ENCODE data around the gene COL6A6. TPM values are rescaled to one million over a fixed set of nuclear protein-coding genes. Genes with fewer than 3 reads are reported as not detected.
"Not testable (repeated sequence)": the region's sequence is repeated elsewhere in the genome, so short reads cannot be mapped to it uniquely, and the experiment has no call there.

Gene COL6A6
- total RNA-seq, 1 donor from 2014 or later = 1.7 TPM

DNA sequence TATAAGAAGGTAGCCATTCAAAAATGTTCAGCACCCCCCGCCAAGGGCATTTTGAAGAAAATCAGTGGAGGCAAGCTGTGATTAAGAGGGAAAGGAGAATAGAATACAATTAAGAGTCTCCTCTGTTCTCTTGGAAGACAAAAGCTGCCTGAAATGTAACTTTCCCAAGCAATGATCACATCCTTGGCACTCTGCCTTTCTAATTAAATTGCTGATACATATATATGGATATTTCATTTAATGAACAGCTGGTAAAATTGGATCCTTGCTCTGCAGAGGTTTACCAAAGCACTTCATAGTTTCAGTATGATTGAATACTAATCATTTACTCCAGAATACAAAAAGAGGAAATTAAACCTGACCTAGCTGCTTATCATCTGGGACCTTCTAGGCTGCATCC lies 10.4 kb downstream of the COL6A6 start:
- no peak for DNase-seq
- intact Hi-C loops (cut with DNase I) = no loop called here
- no peak for ATAC-seq (ENCODE audit: poor library complexity)

DNA sequence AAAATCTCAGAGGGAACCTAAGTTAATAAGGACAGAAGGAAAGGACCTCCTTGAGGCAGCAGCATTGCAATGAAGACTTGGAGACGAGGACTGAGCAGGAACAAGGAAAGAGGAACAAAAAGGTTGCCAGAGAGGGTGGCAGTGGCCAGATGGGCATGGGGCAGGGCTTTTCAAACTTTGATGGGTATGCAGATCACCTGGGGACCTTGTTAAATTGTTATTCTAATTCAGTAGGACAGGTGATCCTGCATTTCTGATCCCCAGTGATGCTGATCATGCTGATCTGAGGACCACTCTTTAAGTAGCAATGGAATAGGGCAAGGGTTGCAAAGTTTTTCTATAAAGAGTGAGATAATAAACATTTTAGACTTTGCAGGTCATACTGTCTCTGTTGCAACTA lies 11.1 kb downstream of the COL6A6 start:
- DNase-seq = no peak
- no peak for ATAC-seq (ENCODE audit: poor library complexity)
- intact Hi-C loops (cut with DNase I) = no loop called here

DNA sequence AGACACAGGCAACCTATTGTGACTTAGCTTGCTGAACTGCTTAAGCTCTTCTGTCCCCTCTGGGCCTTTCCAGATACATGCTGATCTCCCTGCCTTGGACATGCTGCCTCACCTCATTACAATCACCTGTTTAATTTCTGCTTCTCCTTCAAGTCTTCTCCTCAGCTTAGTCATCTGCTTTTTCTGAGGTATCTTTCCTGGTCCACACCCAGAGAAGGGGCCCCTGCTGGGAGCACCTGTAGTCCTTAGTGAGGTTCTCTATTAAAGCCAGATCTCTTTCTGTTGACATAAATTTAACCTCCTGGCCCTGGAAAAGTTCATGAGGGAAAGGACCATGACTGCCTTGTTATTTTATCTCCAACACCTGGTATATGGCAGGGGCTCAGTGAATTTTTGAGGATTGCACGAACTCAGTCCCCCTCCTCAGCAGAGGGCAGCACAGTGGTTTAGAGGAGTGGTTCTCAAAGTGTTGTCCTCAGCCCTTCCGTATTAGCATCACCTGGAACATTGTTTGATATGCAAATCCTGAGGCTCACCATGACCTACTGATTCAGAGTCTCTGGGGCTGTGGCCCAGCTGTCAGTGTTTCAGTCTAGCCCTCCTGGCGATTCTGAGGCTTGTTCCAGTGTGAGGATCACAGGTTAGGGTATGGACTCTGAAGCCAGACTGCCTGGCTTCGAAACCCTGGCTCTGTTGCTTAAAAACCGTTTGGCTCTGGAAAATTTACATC lies 12.7 kb downstream of the COL6A6 start:
- intact Hi-C loops (cut with DNase I) = no loop called here
- no peak for ATAC-seq (ENCODE audit: poor library complexity)
- no peak for DNase-seq

DNA sequence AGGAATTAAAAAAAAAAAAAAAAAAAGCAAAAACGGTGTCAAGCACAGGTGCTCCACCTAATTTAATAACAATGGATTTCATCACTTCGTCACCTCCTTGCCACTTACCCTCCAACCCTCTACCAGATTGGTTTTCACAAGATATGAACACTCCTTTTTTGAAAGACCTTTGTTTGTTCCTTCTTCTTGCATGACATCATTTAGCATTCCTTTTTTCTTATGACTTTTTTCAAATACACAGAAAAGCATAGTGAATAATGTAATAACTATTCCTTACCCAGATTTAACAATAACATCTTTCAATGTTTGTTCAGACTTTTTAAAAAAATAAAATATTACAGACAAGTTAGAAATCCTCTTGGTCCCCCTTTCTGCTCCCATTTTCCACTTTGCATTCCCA lies 16.3 kb downstream of the COL6A6 start:
- ATAC-seq (ENCODE audit: poor library complexity) = no peak
- DNase-seq = no peak
- intact Hi-C loops (cut with DNase I) = no loop called here

DNA sequence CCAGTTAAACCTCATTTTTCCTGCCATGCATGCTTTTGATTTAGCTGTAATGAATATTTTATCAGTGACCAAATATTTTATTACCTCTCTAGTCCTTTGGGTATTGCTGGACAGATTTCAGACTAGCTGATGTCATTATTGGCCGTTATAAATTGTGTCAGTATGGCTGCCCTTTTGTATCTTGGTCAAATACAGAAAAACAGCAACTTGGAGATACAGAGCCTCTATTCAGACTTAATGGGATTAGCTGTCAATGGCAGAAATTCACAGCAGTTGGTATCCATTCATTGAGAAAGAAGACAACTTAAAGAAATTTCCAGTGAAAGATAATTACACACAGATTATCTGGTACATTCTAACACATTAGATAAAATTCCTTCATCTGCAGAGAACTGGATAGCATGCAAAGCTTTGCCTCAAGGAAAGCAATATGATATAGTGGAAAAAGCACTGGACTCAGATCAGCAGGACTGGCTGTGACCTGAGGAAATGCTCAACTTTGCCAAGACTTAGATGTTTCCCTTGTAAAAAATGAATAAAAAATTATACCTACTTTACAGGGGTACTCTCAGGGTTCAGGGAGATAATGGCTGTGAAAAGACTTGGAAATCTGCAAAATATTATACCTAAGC lies 20.8 kb downstream of the COL6A6 start:
- intact Hi-C loops (cut with DNase I) = no loop called here
- peak; percentile 74 for ATAC-seq (ENCODE audit: poor library complexity)
- DNase-seq = no peak

DNA sequence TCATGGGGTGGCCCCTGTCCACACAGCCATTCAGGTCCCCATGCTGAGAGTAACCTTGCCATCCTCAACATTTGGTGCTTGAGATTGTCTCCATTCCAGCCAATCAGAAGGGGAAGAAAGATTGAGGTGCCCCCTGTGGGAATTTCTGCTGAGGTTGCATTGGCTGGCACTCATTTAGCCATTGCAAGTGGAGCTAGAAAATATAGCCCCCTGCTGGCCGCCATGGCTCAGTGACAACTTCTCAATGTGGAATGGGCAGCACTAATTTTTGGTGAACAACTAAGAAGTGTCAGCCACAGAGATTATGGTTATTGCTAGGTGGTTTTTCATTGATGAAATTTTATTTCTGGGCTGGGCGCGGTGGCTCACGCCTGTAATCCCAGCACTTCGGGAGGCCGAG lies 22.0 kb downstream of the COL6A6 start:
- intact Hi-C loops (cut with DNase I) = no loop called here
- ATAC-seq (ENCODE audit: poor library complexity) = no peak
- peak; percentile 42 for DNase-seq

DNA sequence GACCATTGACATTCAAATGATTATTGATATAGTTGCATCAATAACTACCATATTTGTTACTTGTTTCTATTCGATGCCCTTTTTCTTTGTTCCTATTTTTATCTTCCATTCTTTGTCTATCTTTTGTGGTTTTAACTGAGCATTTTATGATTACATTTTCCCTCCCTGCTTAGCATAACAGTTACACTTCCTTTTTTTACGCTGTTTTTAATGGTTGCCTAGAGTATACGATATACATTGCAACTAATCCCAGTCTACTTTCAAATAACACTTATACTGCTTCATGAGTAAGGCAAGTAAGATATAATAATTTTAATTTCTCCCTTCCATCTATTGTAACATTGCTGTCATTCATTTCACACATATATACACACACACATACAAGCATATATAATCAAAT lies 26.3 kb downstream of the COL6A6 start:
- intact Hi-C loops (cut with DNase I) = no loop called here
- DNase-seq (no peak), ATAC-seq (ENCODE audit: poor library complexity) (no peak)

DNA sequence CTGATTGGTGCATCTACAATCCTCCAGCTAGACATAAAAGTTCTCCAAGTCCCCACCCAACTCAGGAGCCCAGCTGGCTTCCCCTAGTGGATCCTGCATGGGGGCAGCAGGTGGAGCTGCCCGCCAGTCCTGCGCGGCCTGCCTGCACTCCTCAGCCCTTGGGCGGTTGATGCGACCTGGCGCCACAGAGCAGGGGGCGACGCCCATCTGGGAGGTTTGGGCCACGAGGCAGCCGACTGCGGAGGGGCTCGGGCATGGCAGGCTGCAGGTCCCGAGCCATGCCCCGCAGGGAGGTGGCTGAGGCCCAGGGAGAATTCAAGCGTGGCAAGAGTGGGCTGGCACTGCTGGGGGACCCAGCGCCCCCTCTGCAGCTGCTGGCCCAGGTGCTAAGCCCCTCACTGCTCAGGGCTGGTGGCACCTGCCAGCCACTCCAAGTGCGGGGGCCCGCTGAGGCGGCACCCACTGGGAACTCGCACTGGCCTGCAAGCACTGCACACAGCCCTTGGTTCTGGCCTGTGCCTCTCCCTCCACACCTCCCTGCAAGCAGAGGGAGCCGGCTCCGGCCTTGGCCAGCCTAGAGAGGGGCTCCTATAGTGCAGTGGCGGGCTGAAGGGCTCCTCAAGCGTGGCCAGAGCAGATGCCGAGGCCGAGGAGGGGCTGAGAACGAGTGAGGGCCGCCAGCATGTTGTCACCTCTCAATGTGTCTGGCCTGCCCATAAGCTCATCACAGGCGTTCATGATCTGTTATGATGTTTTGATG lies 30.1 kb downstream of the COL6A6 start:
- intact Hi-C loops (cut with DNase I) = no loop called here
- DNase-seq = no peak
- ATAC-seq (ENCODE audit: poor library complexity) = no peak

DNA sequence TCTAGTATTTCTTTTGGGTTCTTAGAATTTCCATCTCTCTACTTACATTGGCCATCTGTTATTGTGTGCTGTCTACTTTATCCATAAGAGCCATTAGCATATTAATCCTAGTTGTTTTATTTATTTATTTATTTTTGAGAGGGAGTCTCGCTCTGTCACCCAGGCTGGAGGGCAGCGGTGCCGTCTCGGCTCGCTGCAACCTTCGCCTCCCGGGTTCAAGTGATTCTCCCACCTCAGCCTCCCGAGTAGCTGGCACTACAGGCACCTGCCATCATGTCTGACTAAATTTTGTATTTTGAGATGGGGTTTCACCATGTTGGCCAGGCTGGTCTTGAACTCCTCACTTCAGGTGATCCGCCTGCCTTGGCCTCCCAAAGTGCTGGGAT lies 30.7 kb downstream of the COL6A6 start:
- ATAC-seq (ENCODE audit: poor library complexity); intact Hi-C loops (cut with DNase I); DNase-seq: not testable (repeated sequence)

DNA sequence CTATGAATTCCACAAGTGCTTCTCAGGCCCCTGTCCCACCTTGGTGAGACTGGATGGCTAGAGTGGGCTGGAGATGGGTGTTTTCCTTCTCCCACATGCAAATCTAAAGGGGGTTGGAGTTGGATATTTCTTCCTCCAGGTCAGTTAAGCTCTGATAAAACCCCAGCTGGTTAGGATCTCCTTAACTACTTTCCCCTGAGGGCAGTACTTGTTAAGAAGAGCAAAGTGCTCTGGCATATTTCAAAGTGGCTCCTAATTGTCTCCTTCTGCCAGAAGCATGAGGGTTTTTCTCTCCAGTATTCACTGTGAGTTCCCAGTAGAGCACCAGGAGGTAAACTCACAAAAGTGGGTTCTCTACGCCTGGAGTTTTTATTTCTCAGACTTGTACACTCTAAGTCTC lies 31.4 kb downstream of the COL6A6 start:
- no peak for ATAC-seq (ENCODE audit: poor library complexity)
- intact Hi-C loops (cut with DNase I) = no loop called here

DNA sequence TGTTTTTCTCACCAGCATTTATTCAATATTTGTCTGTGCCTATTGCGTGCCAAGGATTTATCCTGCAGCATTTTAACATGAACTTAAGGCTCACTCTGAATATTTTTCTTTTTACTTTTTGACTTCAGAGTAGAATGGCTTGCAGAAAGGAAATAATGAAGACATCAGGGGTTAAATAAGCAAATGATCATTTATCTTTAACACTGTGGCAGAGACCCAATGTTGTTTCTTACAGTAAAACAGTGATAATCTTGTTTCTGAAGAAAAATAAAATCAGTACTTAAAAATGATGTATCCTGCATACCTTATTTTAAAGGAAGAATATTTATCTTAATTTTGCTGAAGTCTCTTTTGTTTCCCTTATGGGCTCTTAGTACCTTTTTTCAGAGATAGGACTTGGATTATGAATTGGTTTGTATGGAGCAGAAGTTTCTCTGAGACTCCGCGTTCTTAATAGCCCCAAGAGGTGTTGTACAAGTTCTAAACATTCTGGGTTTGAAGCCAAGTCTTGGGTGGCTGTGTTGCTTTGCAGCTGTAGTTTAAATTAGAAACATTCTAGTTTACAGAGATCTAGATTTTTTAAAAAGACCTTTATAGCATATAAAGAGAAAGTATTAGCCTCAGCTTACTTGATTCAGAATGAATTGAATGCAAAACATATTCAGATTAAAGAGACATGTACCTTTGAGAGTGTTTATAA lies 40.5 kb downstream of the COL6A6 start:
- no peak for ATAC-seq (ENCODE audit: poor library complexity)
- DNase-seq = no peak
- intact Hi-C loops (cut with DNase I) = no loop called here

More for the DNA sequence above, 31.4 kb downstream of the COL6A6 start:
- DNase-seq = no peak

DNA sequence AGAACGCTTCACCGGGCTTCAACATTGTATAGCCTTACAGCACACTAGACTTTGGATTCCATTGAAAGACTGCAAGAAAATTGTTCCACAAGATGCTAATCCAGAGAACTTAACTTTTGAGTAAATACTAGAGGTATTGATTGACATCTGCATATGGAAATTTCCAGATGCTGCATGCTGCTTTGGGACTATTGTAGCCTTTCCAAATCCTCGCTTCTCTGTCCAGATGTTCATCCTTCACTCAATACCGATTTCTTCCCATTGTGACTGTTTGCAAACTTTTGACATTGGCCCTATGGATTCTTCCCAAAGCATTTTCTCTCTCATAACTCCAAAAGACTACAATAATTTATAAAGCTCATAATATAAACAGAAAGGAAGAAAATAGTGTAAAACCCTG lies 41.4 kb downstream of the COL6A6 start:
- no peak for ATAC-seq (ENCODE audit: poor library complexity)
- DNase-seq = no peak
- intact Hi-C loops (cut with DNase I) = no loop called here

DNA sequence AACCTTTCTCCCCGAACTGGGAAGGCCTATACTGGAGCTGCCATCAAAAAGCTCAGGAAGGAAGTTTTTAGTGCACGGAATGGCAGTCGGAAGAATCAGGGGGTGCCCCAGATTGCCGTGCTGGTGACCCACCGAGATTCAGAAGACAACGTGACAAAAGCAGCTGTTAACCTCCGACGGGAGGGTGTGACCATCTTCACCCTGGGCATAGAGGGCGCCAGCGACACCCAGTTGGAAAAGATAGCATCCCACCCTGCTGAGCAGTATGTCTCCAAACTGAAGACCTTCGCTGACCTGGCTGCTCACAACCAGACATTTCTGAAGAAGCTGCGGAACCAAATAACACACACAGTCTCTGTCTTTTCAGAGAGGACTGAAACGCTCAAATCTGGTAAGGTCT lies 48.2 kb downstream of the COL6A6 start:
- intact Hi-C loops (cut with DNase I) = no loop called here

More for the DNA sequence above, 48.2 kb downstream of the COL6A6 start:
- DNase-seq (no peak), ATAC-seq (ENCODE audit: poor library complexity) (no peak)

Other genes with a start within 250 kb of the COL6A6 start
- not detected for gene COL6A5, start 171.5 kb upstream of the COL6A6 start, total RNA-seq
- 10.9 TPM for gene PIK3R4, start 229.7 kb downstream of the COL6A6 start, total RNA-seq